SK-N-SH (cell line): ENCODE data around the gene GOLGB1. TPM values are rescaled to one million over a fixed set of nuclear protein-coding genes. Genes with fewer than 3 reads are reported as not detected.

Experiments
- CTCF ChIA-PET: fragments of 300-600, 350-600 bp; formaldehyde crosslinking; extraction: SDS; loops from one replicate; lab custom pipeline; 2021; lab: Yijun Ruan, JAX
- POLR2A ChIA-PET: fragments of 350-600 bp; sonication (Branson Sonifier 250); formaldehyde crosslinking; extraction: SDS; loops from one replicate; lab custom pipeline; 2020; ENCODE audit warnings: antibody characterized with exemption, inconsistent platforms; lab: Yijun Ruan, JAX
- DNase-seq: peaks from one replicate; pipeline ENCODE4 v3.0.0; 2012
- H2AFZ ChIP-seq: fragments of 200-600 bp; sonication (generic); 2 replicates; pipeline ENCODE4 v1.8.1; 2016; ENCODE audit warnings: antibody characterized with exemption, mild to moderate bottlenecking, low read depth
- H3F3A ChIP-seq: fragments of 200-600 bp; sonication (generic); replicated peaks from 2 replicates; pipeline ENCODE3; 2016; ENCODE audit warnings: antibody characterized with exemption, mild to moderate bottlenecking; ENCODE audit not compliant: insufficient read depth
- H3K27ac ChIP-seq, 2 experiments: fragments of 200-500 bp in 1 of 2; fragments of 200-600 bp in 1 of 2; sonication (Bioruptor generic) in 1 of 2; sonication (generic), shearing (Covaris generic) in 1 of 2; 2 replicates each; pipeline versions ENCODE4 v1.5.1 to v1.6.1; 2014 to 2016; ENCODE audit warnings: low read depth in 2 of 2, inconsistent platforms in 1 of 2, low read length in 1 of 2, mild to moderate bottlenecking in 1 of 2, mixed read lengths in 1 of 2
- H3K27me3 ChIP-seq: fragments of 200-600 bp; sonication (generic), shearing (Covaris generic); 2 replicates; pipeline ENCODE4 v1.6.1; 2016; ENCODE audit warnings: mixed run types; ENCODE audit not compliant: insufficient read depth
- H3K36me3 ChIP-seq, 2 experiments: fragments of 200-500 bp in 1 of 2; fragments of 200-600 bp in 1 of 2; sonication (Bioruptor generic) in 1 of 2; sonication (generic) in 1 of 2; replicated peaks in 1 of 2; 2 replicates each; pipeline versions ENCODE3 to v1.5.1; 2014 to 2016; ENCODE audit warnings: low read length in 1 of 2, mild to moderate bottlenecking in 1 of 2; ENCODE audit not compliant: insufficient read depth in 2 of 2, control insufficient read depth in 1 of 2
- H3K4me1 ChIP-seq, 2 experiments: fragments of 200-500 bp in 1 of 2; fragments of 200-600 bp in 1 of 2; sonication (Bioruptor generic) in 1 of 2; sonication (generic), shearing (Covaris generic) in 1 of 2; 2 replicates each; pipeline versions ENCODE4 v1.5.1 to v1.6.1; 2014 to 2016; ENCODE audit warnings: low read depth in 1 of 2, low read length in 1 of 2, mixed run types in 1 of 2; ENCODE audit not compliant: insufficient read depth in 2 of 2, control insufficient read depth in 1 of 2
- H3K4me2 ChIP-seq: fragments of 200-600 bp; sonication (generic), shearing (Covaris generic); 2 replicates; pipeline ENCODE4 v1.6.1; 2017; ENCODE audit warnings: mixed run types
- H3K4me3 ChIP-seq, 2 experiments: fragments of 200-500 bp in 1 of 2; fragments of 200-600 bp in 1 of 2; sonication (Bioruptor generic) in 1 of 2; sonication (generic), shearing (Covaris generic) in 1 of 2; 2 replicates each; pipeline versions ENCODE4 v1.5.1 to v1.8.1; 2014 to 2016; ENCODE audit warnings: low read depth in 2 of 2, inconsistent platforms in 1 of 2, low read length in 1 of 2, mild to moderate bottlenecking in 1 of 2, mixed read lengths in 1 of 2, moderate library complexity in 1 of 2
- H3K79me2 ChIP-seq: fragments of 200-600 bp; sonication (generic); 2 replicates; pipeline ENCODE4 v1.8.1; 2017; ENCODE audit warnings: mild to moderate bottlenecking; ENCODE audit not compliant: insufficient read depth
- H3K9ac ChIP-seq: fragments of 200-600 bp; sonication (generic); 2 replicates; pipeline ENCODE4 v1.6.1; 2017; ENCODE audit warnings: mixed run types
- H3K9me2 ChIP-seq: fragments of 200-600 bp; sonication (generic); 2 replicates; pipeline ENCODE4 v1.6.1; 2017; ENCODE audit warnings: mixed run types
- H3K9me3 ChIP-seq: fragments of 200-600 bp; sonication (generic); 2 replicates; pipeline ENCODE4 v1.6.1; 2017; ENCODE audit warnings: mixed run types, mild to moderate bottlenecking, moderate library complexity
- H4K20me1 ChIP-seq: fragments of 200-600 bp; sonication (generic); 2 replicates; pipeline ENCODE4 v1.6.1; 2017; ENCODE audit warnings: mild to moderate bottlenecking, mixed run types; ENCODE audit not compliant: insufficient read depth
- CTCF ChIP-seq: fragments of 200-600 bp; sonication (generic); IDR thresholded peaks from 2 replicates; pipeline ENCODE4 v1.6.1; 2017; ENCODE audit warnings: antibody characterized with exemption, mild to moderate bottlenecking, moderate library complexity
- ELF1 ChIP-seq: IDR thresholded peaks from 2 replicates; pipeline ENCODE4 v1.4.0; 2012
- EP300 ChIP-seq, 2 experiments: IDR thresholded peaks; 2 replicates each; pipeline versions ENCODE4 v1.4.0 to v1.6.1; 2012; ENCODE audit warnings: borderline replicate concordance in 1 of 2, low read depth in 1 of 2, low read length in 1 of 2
- EZH2phosphoT487 ChIP-seq: fragments of 200-600 bp; sonication (generic); IDR thresholded peaks from 2 replicates; pipeline ENCODE4 v1.6.1; 2017; ENCODE audit warnings: low read depth, mixed run types, mild to moderate bottlenecking, antibody characterized with exemption, moderate library complexity, borderline replicate concordance
- FOXM1 ChIP-seq: IDR thresholded peaks from 2 replicates; pipeline ENCODE4 v1.4.0; 2012; ENCODE audit warnings: low read depth, mild to moderate bottlenecking
- GABPA ChIP-seq: IDR thresholded peaks from 2 replicates; pipeline ENCODE4 v1.4.0; 2012; ENCODE audit warnings: low read depth, mild to moderate bottlenecking
- IRF3 ChIP-seq: fragments of 150-350 bp; IDR thresholded peaks from 2 replicates; pipeline ENCODE4 v1.6.1; 2016; ENCODE audit warnings: mild to moderate bottlenecking, low read depth, low read length
- JUND ChIP-seq: IDR thresholded peaks from 2 replicates; pipeline ENCODE4 v1.4.0; 2012
- MEF2A ChIP-seq: IDR thresholded peaks from 2 replicates; pipeline ENCODE4 v1.4.0; 2012; ENCODE audit warnings: low read depth, borderline replicate concordance
- MXI1 ChIP-seq: IDR thresholded peaks from 2 replicates; pipeline ENCODE4 v1.6.1; 2012; ENCODE audit warnings: mild to moderate bottlenecking, low read depth, low read length, improper control_type of control experiment
- NFIC ChIP-seq: IDR thresholded peaks from 2 replicates; pipeline ENCODE4 v1.4.0; 2012; ENCODE audit warnings: borderline replicate concordance
- NRF1 ChIP-seq: IDR thresholded peaks from 2 replicates; pipeline ENCODE4 v1.6.1; 2012; ENCODE audit warnings: low read depth, mild to moderate bottlenecking, low read length
- POLR2AphosphoS5 ChIP-seq: IDR thresholded peaks from 2 replicates; pipeline ENCODE4 v1.6.1; 2012; ENCODE audit warnings: low read depth, low read length
- REST ChIP-seq: IDR thresholded peaks from 2 replicates; pipeline ENCODE4 v1.6.1; 2012; ENCODE audit warnings: mild to moderate bottlenecking, low read depth, low read length, moderate library complexity
- SMC3 ChIP-seq: IDR thresholded peaks from 2 replicates; pipeline ENCODE4 v1.6.1; 2012; ENCODE audit warnings: low read depth, low read length, improper control_type of control experiment
- USF1 ChIP-seq: IDR thresholded peaks from 2 replicates; pipeline ENCODE4 v1.4.0; 2012; ENCODE audit warnings: low read depth, borderline replicate concordance
- YY1 ChIP-seq: IDR thresholded peaks from 2 replicates; pipeline ENCODE4 v1.4.0; 2012; ENCODE audit warnings: low read depth, mild to moderate bottlenecking
- WGBS: methylation state at CpG from one replicate; pipeline ENCODE4 v1.1.6; 2017; ENCODE audit warnings: low lambda C conversion rate; 5-methylcytosine and 5-hydroxymethylcytosine counted together
- polyA plus RNA-seq, 3 experiments: library from polyadenylated mRNA; depleted of rRNA; stranded (reverse); fragments of >200 nt; gene quantifications; 2 replicates each; pipeline ENCODE4 v1.2.3, GENCODE V29; 2012

The GOLGB1 gene
- polyA plus RNA-seq, 1 of the 3 experiments (the other 2 are of a cell fraction), result 10.3 TPM

- no peak for TF ChIP-seq CTCF
These were observed 18.4 kb downstream of the GOLGB1 start (continued) for GRCh38 chr3:121730940-121731687.

- peaks cover 8% of the 10 kb centered on the region; the same call in 1 of the 2 replicates for H3K79me2 ChIP-seq
- CTCF ChIA-PET, result interaction anchor here (0.6 kb wide), 1 partner anchor 768 kb away, joined by 3 read pairs; no protein-coding TSS in a partner anchor
These were observed 25.4 kb downstream of the GOLGB1 start for GRCh38 chr3:121724130-121724529.

More at GRCh38 chr3:121724130-121724529, 25.4 kb downstream of the GOLGB1 start:
- 75% methylated on average over 1 of the region's 1 CpG for WGBS
- POLR2A ChIA-PET, result no interaction called here
- H3F3A ChIP-seq, result peaks cover 3% of the 10 kb centered on the region
- no peaks in the 10 kb centered on the region for H3K27me3 ChIP-seq
- H3K4me3 ChIP-seq, result no peak overlapping the region
- no peak overlapping the region for H3K4me2 ChIP-seq
- no peaks in the 10 kb centered on the region for H3K9me3 ChIP-seq
- H3K27ac ChIP-seq, result no peak overlapping the region
- no peak overlapping the region for H2AFZ ChIP-seq
- no peaks in the 10 kb centered on the region for H3K9me2 ChIP-seq
- no peak for DNase-seq
- H4K20me1 ChIP-seq, result no peaks in the 10 kb centered on the region
- no peak overlapping the region for H3K9ac ChIP-seq
- H3K4me1 ChIP-seq, result no peaks in the 10 kb centered on the region
- H3K36me3 ChIP-seq, result peaks cover 86% of the 10 kb centered on the region in 2 experiments
- TF ChIP-seq SMC3 (no peak), MXI1 (no peak), REST (no peak), NFIC (no peak), EZH2phosphoT487 (no peak), YY1 (no peak), USF1 (no peak), JUND (no peak), NRF1 (no peak), FOXM1 (no peak), EP300 (IDR thresholded peaks at IDR 0.05; ENCODE audit: borderline replicate concordance in 1 of 2, low read depth in 1 of 2, low read length in 1 of 2) (no peak), IRF3 (no peak), POLR2AphosphoS5 (no peak), MEF2A (no peak), ELF1 (no peak), GABPA (no peak)
